Measurements from ENCODE around the gene YEATS2. TPM values are rescaled to one million over a fixed set of nuclear protein-coding genes. Genes with fewer than 3 reads are reported as not detected.

Gene YEATS2
- total and polyA plus RNA-seq, 2 experiments from 2014 or later: 15.2 to 72.8 TPM

DNA sequence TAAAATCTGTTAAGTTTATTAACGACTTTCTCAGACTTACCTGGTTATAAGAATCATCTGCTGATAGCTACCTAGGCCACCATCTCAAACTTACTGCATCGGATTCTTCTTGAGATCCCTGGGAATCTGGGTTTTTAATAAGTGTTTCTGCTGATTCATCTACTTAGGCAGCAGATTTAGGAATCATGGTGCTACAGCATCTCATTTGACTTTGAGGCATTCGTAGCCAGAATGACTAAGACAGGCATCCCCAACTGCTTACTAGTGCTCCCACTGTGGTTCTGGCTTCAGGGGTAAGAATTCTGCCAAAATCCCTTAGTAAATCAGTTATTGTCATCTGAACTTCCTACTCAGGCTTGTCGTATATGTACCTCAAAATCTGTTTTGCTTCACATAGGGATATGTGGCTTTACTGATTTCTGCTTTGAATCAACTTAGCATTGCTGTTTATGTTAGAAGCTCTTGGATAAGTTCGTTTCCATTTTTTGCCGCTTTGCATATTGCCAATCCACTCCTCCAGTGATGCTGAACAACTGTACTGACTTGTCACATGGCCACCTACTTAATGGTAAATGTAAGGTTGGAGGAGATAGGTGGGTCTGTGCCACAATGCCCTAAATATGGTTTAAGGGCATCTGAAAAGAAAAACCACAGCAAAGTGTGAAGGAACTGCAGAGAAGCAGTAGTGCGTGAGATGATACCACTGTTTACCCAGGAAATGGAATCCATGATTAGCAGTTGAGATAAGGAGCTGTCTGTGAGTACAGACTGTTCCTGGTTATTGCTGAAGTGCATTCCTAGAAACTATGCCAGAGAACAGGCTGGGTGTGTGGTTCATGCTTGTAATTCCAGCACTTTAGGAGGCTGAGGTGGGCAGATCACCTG, 67.5 kb downstream of the YEATS2 start (continued):
- TF ChIP-seq, protein P1, sequence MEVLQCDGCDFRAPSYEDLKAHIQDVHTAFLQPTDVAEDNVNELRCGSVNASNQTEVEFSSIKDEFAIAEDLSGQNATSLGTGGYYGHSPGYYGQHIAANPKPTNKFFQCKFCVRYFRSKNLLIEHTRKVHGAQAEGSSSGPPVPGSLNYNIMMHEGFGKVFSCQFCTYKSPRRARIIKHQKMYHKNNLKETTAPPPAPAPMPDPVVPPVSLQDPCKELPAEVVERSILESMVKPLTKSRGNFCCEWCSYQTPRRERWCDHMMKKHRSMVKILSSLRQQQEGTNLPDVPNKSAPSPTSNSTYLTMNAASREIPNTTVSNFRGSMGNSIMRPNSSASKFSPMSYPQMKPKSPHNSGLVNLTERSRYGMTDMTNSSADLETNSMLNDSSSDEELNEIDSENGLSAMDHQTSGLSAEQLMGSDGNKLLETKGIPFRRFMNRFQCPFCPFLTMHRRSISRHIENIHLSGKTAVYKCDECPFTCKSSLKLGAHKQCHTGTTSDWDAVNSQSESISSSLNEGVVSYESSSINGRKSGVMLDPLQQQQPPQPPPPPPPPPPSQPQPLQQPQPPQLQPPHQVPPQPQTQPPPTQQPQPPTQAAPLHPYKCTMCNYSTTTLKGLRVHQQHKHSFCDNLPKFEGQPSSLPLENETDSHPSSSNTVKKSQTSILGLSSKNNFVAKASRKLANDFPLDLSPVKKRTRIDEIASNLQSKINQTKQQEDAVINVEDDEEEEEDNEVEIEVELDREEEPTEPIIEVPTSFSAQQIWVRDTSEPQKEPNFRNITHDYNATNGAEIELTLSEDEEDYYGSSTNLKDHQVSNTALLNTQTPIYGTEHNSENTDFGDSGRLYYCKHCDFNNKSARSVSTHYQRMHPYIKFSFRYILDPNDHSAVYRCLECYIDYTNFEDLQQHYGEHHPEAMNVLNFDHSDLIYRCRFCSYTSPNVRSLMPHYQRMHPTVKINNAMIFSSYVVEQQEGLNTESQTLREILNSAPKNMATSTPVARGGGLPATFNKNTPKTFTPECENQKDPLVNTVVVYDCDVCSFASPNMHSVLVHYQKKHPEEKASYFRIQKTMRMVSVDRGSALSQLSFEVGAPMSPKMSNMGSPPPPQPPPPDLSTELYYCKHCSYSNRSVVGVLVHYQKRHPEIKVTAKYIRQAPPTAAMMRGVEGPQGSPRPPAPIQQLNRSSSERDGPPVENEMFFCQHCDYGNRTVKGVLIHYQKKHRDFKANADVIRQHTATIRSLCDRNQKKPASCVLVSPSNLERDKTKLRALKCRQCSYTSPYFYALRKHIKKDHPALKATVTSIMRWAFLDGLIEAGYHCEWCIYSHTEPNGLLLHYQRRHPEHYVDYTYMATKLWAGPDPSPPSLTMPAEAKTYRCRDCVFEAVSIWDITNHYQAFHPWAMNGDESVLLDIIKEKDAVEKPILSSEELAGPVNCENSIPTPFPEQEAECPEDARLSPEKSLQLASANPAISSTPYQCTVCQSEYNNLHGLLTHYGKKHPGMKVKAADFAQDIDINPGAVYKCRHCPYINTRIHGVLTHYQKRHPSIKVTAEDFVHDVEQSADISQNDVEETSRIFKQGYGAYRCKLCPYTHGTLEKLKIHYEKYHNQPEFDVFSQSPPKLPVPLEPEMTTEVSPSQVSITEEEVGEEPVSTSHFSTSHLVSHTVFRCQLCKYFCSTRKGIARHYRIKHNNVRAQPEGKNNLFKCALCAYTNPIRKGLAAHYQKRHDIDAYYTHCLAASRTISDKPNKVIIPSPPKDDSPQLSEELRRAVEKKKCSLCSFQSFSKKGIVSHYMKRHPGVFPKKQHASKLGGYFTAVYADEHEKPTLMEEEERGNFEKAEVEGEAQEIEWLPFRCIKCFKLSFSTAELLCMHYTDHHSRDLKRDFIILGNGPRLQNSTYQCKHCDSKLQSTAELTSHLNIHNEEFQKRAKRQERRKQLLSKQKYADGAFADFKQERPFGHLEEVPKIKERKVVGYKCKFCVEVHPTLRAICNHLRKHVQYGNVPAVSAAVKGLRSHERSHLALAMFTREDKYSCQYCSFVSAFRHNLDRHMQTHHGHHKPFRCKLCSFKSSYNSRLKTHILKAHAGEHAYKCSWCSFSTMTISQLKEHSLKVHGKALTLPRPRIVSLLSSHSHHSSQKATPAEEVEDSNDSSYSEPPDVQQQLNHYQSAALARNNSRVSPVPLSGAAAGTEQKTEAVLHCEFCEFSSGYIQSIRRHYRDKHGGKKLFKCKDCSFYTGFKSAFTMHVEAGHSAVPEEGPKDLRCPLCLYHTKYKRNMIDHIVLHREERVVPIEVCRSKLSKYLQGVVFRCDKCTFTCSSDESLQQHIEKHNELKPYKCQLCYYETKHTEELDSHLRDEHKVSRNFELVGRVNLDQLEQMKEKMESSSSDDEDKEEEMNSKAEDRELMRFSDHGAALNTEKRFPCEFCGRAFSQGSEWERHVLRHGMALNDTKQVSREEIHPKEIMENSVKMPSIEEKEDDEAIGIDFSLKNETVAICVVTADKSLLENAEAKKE (CRISPR knock-in tag; IDR thresholded peaks at IDR 0.05): no peak
- TF ChIP-seq POLR2AphosphoS5 (IDR thresholded peaks at IDR 0.05; ENCODE audit: low read depth) (no peak), JUNB (IDR thresholded peaks at IDR 0.05; ENCODE audit: unreplicated experiment) (no peak), EZH2phosphoT487 (IDR thresholded peaks at IDR 0.05; ENCODE audit: unreplicated experiment) (no peak)
- TF ChIP-seq, protein P2, sequence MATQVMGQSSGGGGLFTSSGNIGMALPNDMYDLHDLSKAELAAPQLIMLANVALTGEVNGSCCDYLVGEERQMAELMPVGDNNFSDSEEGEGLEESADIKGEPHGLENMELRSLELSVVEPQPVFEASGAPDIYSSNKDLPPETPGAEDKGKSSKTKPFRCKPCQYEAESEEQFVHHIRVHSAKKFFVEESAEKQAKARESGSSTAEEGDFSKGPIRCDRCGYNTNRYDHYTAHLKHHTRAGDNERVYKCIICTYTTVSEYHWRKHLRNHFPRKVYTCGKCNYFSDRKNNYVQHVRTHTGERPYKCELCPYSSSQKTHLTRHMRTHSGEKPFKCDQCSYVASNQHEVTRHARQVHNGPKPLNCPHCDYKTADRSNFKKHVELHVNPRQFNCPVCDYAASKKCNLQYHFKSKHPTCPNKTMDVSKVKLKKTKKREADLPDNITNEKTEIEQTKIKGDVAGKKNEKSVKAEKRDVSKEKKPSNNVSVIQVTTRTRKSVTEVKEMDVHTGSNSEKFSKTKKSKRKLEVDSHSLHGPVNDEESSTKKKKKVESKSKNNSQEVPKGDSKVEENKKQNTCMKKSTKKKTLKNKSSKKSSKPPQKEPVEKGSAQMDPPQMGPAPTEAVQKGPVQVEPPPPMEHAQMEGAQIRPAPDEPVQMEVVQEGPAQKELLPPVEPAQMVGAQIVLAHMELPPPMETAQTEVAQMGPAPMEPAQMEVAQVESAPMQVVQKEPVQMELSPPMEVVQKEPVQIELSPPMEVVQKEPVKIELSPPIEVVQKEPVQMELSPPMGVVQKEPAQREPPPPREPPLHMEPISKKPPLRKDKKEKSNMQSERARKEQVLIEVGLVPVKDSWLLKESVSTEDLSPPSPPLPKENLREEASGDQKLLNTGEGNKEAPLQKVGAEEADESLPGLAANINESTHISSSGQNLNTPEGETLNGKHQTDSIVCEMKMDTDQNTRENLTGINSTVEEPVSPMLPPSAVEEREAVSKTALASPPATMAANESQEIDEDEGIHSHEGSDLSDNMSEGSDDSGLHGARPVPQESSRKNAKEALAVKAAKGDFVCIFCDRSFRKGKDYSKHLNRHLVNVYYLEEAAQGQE (IDR thresholded peaks at IDR 0.05; ENCODE audit: unreplicated experiment): no peak
- TF ChIP-seq, protein P3, sequence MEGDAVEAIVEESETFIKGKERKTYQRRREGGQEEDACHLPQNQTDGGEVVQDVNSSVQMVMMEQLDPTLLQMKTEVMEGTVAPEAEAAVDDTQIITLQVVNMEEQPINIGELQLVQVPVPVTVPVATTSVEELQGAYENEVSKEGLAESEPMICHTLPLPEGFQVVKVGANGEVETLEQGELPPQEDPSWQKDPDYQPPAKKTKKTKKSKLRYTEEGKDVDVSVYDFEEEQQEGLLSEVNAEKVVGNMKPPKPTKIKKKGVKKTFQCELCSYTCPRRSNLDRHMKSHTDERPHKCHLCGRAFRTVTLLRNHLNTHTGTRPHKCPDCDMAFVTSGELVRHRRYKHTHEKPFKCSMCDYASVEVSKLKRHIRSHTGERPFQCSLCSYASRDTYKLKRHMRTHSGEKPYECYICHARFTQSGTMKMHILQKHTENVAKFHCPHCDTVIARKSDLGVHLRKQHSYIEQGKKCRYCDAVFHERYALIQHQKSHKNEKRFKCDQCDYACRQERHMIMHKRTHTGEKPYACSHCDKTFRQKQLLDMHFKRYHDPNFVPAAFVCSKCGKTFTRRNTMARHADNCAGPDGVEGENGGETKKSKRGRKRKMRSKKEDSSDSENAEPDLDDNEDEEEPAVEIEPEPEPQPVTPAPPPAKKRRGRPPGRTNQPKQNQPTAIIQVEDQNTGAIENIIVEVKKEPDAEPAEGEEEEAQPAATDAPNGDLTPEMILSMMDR (conservative IDR thresholded peaks at IDR 0.05; ENCODE audit: low read depth in 2 of 2): no peak

Data from GM23338 (cell line).